Breast epithelium (tissue), 4 donors: ENCODE measurements around the gene IGLL1. TPM values are rescaled to one million over a fixed set of nuclear protein-coding genes. Genes with fewer than 3 reads are reported as not detected.

ENCODE experiments used
- DNase-seq, 2 donors: peaks; one replicate each; pipeline ENCODE4 v3.0.0-alpha.2; 2019; ENCODE audit warnings: low spot score in 2 of 2
- H3K27ac ChIP-seq, 2 donors: fragments of 200-600 bp; sonication (generic) in 1 of 2; one replicate each; pipeline ENCODE4 v1.5.1; 2016 to 2019; ENCODE audit warnings: mild to moderate bottlenecking in 1 of 2
- H3K27me3 ChIP-seq, 2 donors: fragments of 200-600 bp; sonication (generic) in 1 of 2; one replicate each; pipeline versions ENCODE4 v1.5.1 to v1.6.0; 2017 to 2019; ENCODE audit warnings: control low read depth in 1 of 2, mild to moderate bottlenecking in 1 of 2
- H3K36me3 ChIP-seq: fragments of 200-600 bp; one replicate; pipeline ENCODE4 v1.5.1; 2019
- H3K4me1 ChIP-seq, 2 donors: fragments of 200-600 bp; sonication (generic); one replicate each; pipeline ENCODE4 v1.5.1; 2016 to 2019; ENCODE audit warnings: control low read depth in 1 of 2
- H3K4me3 ChIP-seq, 3 donors: fragments of 200-600 bp; sonication (generic); 1 replicate in 2 of 3; 2 replicates in 1 of 3; pipeline ENCODE4 v1.5.1; 2016 to 2019; ENCODE audit warnings: mild to moderate bottlenecking in 3 of 3, moderate library complexity in 2 of 3
- H3K9me3 ChIP-seq, 2 donors: fragments of 200-600 bp; sonication (generic) in 1 of 2; one replicate each; pipeline ENCODE4 v1.5.1; 2016 to 2019; ENCODE audit warnings: control low read depth in 1 of 2
- CTCF ChIP-seq, 3 donors: fragments of 450-650 bp; IDR thresholded peaks; one replicate each; pipeline ENCODE4 v1.5.1; 2016 to 2017; ENCODE audit warnings: antibody characterized with exemption in 3 of 3, mild to moderate bottlenecking in 3 of 3, moderate library complexity in 3 of 3
- POLR2A ChIP-seq: fragments of 450-650 bp; IDR thresholded peaks from one replicate; pipeline ENCODE4 v1.6.1; 2016; ENCODE audit warnings: antibody characterized with exemption, mild to moderate bottlenecking, moderate library complexity
- POLR2AphosphoS5 ChIP-seq, 3 donors: sonication (generic); formaldehyde crosslinking; IDR thresholded peaks; one replicate each; pipeline ENCODE4 v1.6.1; 2017; ENCODE audit warnings: antibody characterized with exemption in 3 of 3
- intact Hi-C: fragments of 100-400 bp; cut with DNase I; formaldehyde crosslinking; loops from one replicate; pipeline ENCODE4 v1.15.1; 2023; ENCODE audit warnings: low total_unique reads
- total RNA-seq, 3 donors: library from RNA; depleted of rRNA; stranded (reverse); fragments of >200 nt; gene quantifications; one replicate each; pipeline ENCODE4 v1.1.0, GENCODE V29; 2016

IGLL1 gene
- total RNA-seq, 3 donors from 2014 or later = not detected

- no peaks in the 10 kb centered on the region for H3K9me3 ChIP-seq
- no peak for TF ChIP-seq POLR2A
- no peak for TF ChIP-seq POLR2AphosphoS5 (IDR thresholded peaks at IDR 0.05)
- no peak for TF ChIP-seq CTCF (IDR thresholded peaks at IDR 0.05)
- H3K4me3 ChIP-seq = no peak overlapping the region
- H3K27me3 ChIP-seq = no peaks in the 10 kb centered on the region
- H3K36me3 ChIP-seq = no peaks in the 10 kb centered on the region
- intact Hi-C loops = loop anchor here (10.0 kb wide), 1 partner anchor 321 kb away; no protein-coding TSS in a partner anchor
- DNase-seq = no peak
- H3K27ac ChIP-seq = no peak overlapping the region
- peaks cover 0 to 16% of the 10 kb centered on the region in 2 donors for H3K4me1 ChIP-seq
These were observed 55.9 kb downstream of the IGLL1 start for GRCh38 chr22:23524226-23524625.

GRCh38 chr22:23523713-23524112 lies 56.4 kb downstream of the IGLL1 start:
- intact Hi-C loops = loop anchor here (10.0 kb wide), 1 partner anchor 321 kb away; no protein-coding TSS in a partner anchor
- Histone ChIP-seq H3K4me1 (peaks cover 0 to 16% of the 10 kb centered on the region in 2 donors), H3K4me3 (no peak overlapping the region), H3K36me3 (no peaks in the 10 kb centered on the region), H3K27ac (no peak overlapping the region), H3K27me3 (no peaks in the 10 kb centered on the region), H3K9me3 (no peaks in the 10 kb centered on the region)
- no peak for DNase-seq
- TF ChIP-seq POLR2AphosphoS5 (IDR thresholded peaks at IDR 0.05) = no peak
- no peak for TF ChIP-seq CTCF (IDR thresholded peaks at IDR 0.05)
- no peak for TF ChIP-seq POLR2A

Other genes with a start within 250 kb of the IGLL1 start
- gene DRICH1, start 52.0 kb upstream of the IGLL1 start, total RNA-seq = 1 to 10 TPM in 2 of 3 donors, not detected in 1; 1.0 to 1.3 TPM
- 1 to 10 TPM in 1 of 3 donors, not detected in 2; 2.0 TPM for gene RGL4, start 110.7 kb upstream of the IGLL1 start, total RNA-seq
- gene ZNF70, start 170.8 kb upstream of the IGLL1 start, total RNA-seq = 1 to 10 TPM; 3.2 to 4.6 (median 4.1) TPM
- gene VPREB3, start 174.1 kb upstream of the IGLL1 start, total RNA-seq = not detected
- gene C22orf15, start 182.7 kb upstream of the IGLL1 start, total RNA-seq = not detected
- gene CHCHD10, start 187.7 kb upstream of the IGLL1 start, total RNA-seq = 10 to 100 TPM in 2 of 3 donors, 1 to 10 TPM in 1; 5.6 to 22.8 (median 21.4) TPM
- 1 to 10 TPM; 1.9 to 6.2 (median 4.8) TPM for gene MMP11, start 192.6 kb upstream of the IGLL1 start, total RNA-seq
- gene SMARCB1, start 206.7 kb upstream of the IGLL1 start, total RNA-seq = 10 to 100 TPM; 34.6 to 60.2 (median 50.1) TPM